Progenitor cell of endocrine pancreas (in vitro differentiated cells): ENCODE measurements around the gene AQP7. TPM values are rescaled to one million over a fixed set of nuclear protein-coding genes. Genes with fewer than 3 reads are reported as not detected.

Source experiments
- DNase-seq: peaks from one replicate; pipeline ENCODE4 v3.0.0; 2021; ENCODE audit warnings: low spot score; ENCODE audit not compliant: unreplicated experiment
- H3K27ac Mint-ChIP-seq: 2 replicates; pipeline ENCODE4 v1.8.0; 2021; ENCODE audit warnings: mild to moderate bottlenecking, moderate library complexity, mixed read lengths
- H3K27me3 Mint-ChIP-seq: 2 replicates; pipeline ENCODE4 v1.8.0; 2021; ENCODE audit warnings: mixed read lengths
- H3K36me3 Mint-ChIP-seq: 2 replicates; pipeline ENCODE4 v1.8.0; 2022; ENCODE audit warnings: mixed read lengths; ENCODE audit not compliant: insufficient read depth
- H3K4me1 Mint-ChIP-seq: 2 replicates; pipeline ENCODE4 v1.8.0; 2021; ENCODE audit warnings: low read depth, mixed read lengths
- H3K4me3 Mint-ChIP-seq: 2 replicates; pipeline ENCODE4 v1.8.0; 2021; ENCODE audit warnings: low read depth, mild to moderate bottlenecking, moderate library complexity, mixed read lengths
- H3K9me3 Mint-ChIP-seq: 2 replicates; pipeline ENCODE4 v1.8.0; 2021; ENCODE audit warnings: low read depth, mixed read lengths
- total RNA-seq: library from RNA; stranded (reverse); gene quantifications from 2 replicates; pipeline ENCODE4 v1.2.1, GENCODE V29; 2021
- TF ChIP-seq, protein P1 (sequence below): fragments of 200-600 bp; sonication (generic); IDR thresholded peaks from one replicate; pipeline ENCODE4 v1.5.0; 2021; ENCODE audit warnings: antibody characterized with exemption, mild to moderate bottlenecking; ENCODE audit not compliant: unreplicated experiment

The AQP7 gene
- total RNA-seq, 1 donor from 2014 or later, result 3.3 TPM

DNA sequence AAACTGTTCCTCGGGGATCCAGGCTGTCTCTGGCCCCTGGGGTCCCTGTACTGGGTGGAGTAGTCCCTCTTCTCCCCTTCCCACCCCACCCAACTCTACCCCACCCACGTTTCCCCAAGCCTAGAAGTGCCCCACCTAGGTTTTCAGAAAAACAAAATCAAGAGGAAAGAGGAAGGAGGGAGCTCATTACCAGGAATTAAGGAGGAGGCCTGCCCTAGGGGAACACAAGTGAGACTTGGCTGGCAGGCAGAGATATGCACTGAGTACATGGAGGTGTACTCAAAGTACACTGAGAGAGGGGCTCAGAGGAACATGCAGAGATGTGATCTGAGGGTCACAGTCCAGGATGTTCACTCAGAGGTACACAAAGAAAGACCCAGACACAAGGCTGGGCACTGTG lies 34.8 kb upstream of the AQP7 start:
- no peak overlapping the region for H3K27ac Mint-ChIP-seq
- TF ChIP-seq, protein P1, sequence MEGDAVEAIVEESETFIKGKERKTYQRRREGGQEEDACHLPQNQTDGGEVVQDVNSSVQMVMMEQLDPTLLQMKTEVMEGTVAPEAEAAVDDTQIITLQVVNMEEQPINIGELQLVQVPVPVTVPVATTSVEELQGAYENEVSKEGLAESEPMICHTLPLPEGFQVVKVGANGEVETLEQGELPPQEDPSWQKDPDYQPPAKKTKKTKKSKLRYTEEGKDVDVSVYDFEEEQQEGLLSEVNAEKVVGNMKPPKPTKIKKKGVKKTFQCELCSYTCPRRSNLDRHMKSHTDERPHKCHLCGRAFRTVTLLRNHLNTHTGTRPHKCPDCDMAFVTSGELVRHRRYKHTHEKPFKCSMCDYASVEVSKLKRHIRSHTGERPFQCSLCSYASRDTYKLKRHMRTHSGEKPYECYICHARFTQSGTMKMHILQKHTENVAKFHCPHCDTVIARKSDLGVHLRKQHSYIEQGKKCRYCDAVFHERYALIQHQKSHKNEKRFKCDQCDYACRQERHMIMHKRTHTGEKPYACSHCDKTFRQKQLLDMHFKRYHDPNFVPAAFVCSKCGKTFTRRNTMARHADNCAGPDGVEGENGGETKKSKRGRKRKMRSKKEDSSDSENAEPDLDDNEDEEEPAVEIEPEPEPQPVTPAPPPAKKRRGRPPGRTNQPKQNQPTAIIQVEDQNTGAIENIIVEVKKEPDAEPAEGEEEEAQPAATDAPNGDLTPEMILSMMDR, result no peak
- no peaks in the 10 kb centered on the region for H3K4me1 Mint-ChIP-seq

DNA sequence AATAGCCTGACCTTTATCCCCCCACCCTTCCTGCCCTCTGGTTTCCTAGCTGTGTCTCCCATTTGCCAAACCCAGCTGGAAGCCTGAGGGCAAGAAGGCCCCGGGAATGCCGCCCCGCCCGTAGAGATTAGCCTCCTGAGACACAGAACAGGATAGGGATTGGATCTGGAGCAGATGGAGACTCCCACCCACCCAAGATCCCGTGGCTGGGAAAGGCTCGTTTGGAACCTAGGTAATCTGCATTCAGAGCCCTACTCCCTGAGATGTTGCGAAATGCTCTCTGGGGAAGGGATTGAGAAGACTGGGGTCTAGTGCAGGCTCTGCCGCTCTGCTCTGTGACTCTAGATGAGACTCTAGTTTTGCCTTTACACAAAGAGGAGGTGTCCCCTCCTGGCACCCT lies 34.1 kb upstream of the AQP7 start:
- TF ChIP-seq, protein P1, result no peak
- H3K4me1 Mint-ChIP-seq, result no peaks in the 10 kb centered on the region
- no peaks in the 10 kb centered on the region for H3K9me3 Mint-ChIP-seq
- H3K4me3 Mint-ChIP-seq, result no peak overlapping the region
- H3K27ac Mint-ChIP-seq, result no peak overlapping the region
- H3K27me3 Mint-ChIP-seq, result peaks cover 13% of the 10 kb centered on the region
- no peaks in the 10 kb centered on the region for H3K36me3 Mint-ChIP-seq
- DNase-seq, result no peak

More for the DNA sequence above, 34.8 kb upstream of the AQP7 start:
- no peak for DNase-seq
- Mint-ChIP-seq H3K36me3 (no peaks in the 10 kb centered on the region), H3K27me3 (peaks cover 13% of the 10 kb centered on the region), H3K9me3 (no peaks in the 10 kb centered on the region), H3K4me3 (no peak overlapping the region)

DNA sequence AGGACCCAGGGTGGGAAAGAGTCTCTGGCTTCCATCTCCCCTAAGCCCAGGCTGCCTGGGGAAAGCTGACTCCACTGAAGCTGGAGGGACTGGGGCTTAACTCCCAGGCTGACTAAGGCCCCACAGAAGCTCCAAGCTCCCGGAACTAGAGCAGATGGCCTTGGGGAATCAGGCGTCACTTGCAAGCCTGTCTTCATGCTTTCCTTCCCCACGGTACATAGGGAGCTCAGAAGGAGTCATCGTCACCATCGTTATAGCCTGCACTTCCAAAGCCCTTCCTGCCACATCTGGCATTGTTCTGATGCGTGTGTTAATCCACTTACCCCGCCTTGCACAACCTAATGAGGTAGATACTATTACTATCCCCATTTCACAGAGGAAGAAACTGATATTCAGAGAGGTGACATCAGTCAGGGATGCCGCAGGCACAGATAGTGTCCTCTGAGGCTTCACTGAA lies 33.5 kb upstream of the AQP7 start:
- Mint-ChIP-seq H3K27me3 (peaks cover 13% of the 10 kb centered on the region), H3K4me3 (no peak overlapping the region), H3K27ac (no peak overlapping the region), H3K36me3 (no peaks in the 10 kb centered on the region), H3K9me3 (no peaks in the 10 kb centered on the region), H3K4me1 (no peaks in the 10 kb centered on the region)
- no peak for DNase-seq
- TF ChIP-seq, protein P1, result no peak

DNA sequence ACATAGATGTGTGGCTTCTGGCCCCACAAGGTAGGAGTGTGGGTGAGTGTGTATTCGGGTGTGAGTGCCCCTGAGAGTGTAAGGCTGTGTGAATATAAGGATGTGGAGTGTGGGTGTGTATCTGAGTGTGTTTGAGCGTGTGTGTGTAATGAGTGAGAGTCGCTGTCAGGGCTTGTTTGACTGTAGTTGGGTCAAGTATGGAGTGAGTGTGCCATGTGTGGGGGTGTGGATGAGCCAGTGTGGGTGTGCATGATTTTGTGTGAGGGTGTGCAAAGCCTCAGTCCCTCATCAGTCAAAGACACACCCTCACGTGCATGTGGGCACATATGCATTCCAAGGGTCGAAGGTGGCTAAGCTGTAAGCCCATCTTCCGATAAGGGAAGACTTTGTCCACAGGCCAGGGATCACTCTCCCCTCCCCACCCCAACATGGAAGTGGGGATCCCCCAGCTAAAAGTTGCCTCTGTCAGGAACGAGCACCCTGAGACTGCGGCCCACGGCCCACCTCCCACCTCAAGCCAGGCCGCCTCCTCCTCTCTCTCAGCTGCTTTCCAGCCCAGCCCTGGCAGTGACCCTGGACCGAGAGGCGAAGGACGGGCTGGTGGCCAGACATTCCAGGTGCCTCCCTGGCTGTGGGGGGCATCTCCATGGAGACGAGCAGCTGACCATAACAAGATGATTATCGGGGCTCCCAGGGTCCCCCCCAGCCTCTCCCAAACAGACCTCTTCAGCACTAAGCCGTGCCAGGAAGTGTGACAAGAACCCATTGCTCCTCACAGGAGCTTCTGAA lies 32.1 kb upstream of the AQP7 start:
- Mint-ChIP-seq H3K27ac (no peak overlapping the region), H3K36me3 (no peaks in the 10 kb centered on the region), H3K4me1 (no peaks in the 10 kb centered on the region), H3K4me3 (no peak overlapping the region), H3K27me3 (peaks cover 8% of the 10 kb centered on the region), H3K9me3 (no peaks in the 10 kb centered on the region)
- TF ChIP-seq, protein P1, result no peak
- DNase-seq, result no peak

DNA sequence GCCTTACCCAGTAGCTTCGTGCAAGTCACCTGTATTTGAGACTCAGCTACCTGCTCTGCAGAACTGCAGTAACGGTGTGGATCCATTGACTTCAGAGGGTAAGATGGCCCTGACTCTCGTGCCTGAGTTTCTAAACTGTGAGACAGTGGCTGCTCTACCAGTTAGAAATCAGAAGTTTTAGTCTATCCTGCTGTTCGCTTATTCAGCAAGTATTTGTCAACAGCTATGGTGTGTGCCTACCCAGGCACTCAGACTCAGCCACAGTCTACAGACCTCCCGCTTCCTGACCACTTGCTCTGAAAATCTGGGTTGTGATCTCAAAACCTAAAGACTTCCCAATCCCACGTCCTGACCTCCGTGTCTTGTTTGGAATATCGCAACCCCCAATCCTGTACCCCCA lies 31.5 kb upstream of the AQP7 start:
- TF ChIP-seq, protein P1, result no peak
- H3K36me3 Mint-ChIP-seq, result no peaks in the 10 kb centered on the region
- H3K4me1 Mint-ChIP-seq, result no peaks in the 10 kb centered on the region
- H3K27me3 Mint-ChIP-seq, result peaks cover 8% of the 10 kb centered on the region
- DNase-seq, result no peak
- no peaks in the 10 kb centered on the region for H3K9me3 Mint-ChIP-seq
- no peak overlapping the region for H3K27ac Mint-ChIP-seq
- H3K4me3 Mint-ChIP-seq, result no peak overlapping the region
